HG03460 (cell line): ENCODE results near the gene DNAH14.
"Not testable (repeated sequence)": the region's sequence is repeated elsewhere in the genome, so short reads cannot be mapped to it uniquely, and the experiment has no call there.

ENCODE experiments used
- ATAC-seq: cut with Tn5 transposase; IDR thresholded peaks from one replicate; pipeline ENCODE4 v1.9.1; 2021; ENCODE audit not compliant: unreplicated experiment

The DNAH14 gene

GRCh38 chr1:224991550-224991949 lies 62.1 kb downstream of the DNAH14 start:
- ATAC-seq = not testable (repeated sequence)

GRCh38 chr1:224995602-224996001 lies 66.1 kb downstream of the DNAH14 start:
- ATAC-seq = no peak

GRCh38 chr1:224996266-224996665 lies 66.8 kb downstream of the DNAH14 start:
- no peak for ATAC-seq

- ATAC-seq = no peak
Observed at GRCh38 chr1:224998185-224998584, 68.7 kb downstream of the DNAH14 start.

DNA sequence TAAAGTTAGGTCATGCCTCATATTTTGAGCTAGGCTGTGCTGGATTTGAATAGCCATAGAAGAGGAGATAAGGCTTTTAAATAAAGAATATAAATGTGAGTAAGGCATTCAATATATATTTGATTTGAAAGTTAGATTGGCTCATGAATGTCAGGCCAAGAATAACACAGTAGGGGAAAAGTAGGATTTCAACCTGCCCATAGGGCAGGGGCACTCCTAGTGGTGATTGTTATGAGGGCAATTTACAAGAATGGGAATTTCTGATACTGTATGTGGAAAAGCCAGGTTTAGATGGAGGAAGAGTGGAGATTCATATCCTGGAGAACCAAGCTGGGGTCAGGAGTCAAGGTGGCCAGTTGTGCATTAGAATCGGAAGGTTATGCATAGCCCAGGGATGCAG lies 74.9 kb downstream of the DNAH14 start:
- no peak for ATAC-seq

DNA sequence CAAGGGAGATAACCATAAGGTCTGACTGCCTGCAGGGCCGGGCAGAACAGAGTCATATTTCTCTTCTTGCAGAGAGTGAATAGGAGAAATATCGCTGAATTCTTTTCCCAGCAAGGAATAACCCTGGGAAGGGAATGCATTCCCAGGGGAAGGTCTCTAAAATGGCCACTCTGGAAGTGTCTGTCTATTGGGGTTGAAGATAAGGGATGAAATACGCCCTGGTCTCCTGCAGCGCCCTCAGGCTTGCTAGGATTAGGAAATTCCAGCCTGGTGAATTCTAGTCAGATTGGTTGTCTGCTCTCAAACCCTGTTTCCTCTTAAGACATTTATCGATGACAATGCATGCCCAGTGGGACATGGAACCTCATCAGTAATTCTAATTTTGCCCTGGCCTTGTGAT lies 76.9 kb downstream of the DNAH14 start:
- ATAC-seq = not testable (repeated sequence)

GRCh38 chr1:225008050-225008449 lies 78.6 kb downstream of the DNAH14 start:
- not testable (repeated sequence) for ATAC-seq

DNA sequence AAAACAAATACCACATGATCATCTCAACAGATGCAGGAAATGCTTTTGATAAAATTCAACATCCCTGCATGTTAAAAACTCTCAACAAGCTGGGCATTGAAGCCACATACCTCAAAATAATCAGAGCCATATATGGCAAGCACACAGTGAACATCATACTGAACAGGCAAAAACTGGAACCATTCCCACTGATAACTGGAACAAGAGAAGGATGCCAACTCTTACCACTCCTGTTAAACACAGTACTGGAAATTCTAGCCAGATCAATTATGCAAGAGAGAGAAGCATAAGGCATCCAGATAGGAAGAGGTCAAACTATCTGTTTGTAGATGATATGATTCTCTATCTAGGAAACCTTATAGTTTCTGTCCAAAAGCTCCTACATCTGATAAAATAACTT lies 91.6 kb downstream of the DNAH14 start:
- ATAC-seq = no peak

DNA sequence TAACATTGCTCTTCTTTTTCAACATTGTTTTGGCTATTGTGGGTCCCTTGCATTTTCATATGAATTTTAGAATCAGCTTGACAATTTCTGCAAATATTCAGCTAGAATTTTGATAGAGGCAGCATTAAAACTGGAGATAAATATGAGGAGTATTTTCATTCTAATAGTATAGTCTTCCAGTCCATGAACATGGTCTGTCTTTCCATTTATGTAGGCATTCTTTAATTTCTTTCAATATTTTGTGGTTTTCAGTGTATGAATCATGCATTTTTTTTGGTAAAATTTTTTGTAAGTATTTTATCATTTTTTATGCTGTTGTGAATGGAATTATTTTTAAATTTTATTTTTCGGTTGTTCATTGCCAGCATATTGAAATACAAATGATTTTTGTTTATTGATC lies 97.2 kb downstream of the DNAH14 start:
- no peak for ATAC-seq

DNA sequence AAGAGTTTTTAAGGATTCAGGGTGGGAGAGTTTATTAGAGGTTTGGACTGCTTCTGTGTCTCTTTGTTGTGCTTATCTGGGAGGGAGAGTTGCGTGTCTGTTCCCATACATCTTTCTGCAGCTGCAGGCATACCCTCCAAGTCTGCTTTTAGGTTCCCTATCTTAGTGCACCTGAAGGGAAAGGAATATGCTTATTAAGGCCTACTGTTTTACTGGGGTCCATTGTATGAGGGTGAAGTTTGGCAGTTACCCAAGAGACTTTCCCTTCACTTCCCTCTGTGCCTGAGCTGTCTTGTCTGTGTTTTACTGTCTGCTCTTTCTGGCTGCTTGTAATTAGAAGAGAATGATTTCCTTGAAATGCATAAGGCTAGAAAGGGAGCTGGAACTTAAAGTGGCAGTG lies 107.0 kb downstream of the DNAH14 start:
- not testable (repeated sequence) for ATAC-seq

DNA sequence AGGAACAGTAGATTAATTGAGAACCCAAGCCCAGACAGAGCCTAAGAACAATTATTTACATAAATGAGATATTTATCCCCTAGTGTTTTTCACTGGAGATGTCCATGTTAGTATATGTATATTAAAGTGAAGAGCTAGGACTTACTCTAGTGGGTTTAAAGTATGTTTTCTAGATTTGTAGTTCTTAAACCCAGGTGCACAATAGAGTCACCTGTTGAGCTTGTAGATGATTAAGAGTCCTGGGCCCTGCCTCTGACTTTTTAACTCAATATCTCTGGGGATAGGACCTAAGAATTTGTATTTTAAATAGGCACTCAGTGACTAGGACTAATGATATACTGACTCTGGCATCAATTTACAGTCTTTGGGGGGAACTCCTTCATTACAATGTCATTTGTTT lies 112.8 kb downstream of the DNAH14 start:
- ATAC-seq = no peak

DNA sequence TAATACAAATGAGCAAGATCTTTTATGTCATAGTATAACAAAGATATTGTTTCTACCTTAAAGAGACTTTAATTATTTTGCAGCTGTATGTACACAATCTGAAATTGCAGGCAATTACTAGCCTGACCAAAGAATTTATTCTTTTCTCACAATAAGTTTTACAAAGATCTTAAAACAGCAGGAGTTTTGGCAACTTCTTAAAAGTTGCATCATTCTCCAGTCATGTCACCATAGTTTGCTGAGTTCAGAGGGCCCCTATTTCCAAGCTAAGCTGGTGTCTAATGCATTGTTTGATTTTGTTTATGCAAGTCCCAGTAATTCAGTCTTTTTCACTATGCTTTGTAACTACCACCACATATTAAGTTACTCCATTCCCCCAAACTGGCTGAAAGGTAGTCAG lies 114.8 kb downstream of the DNAH14 start:
- ATAC-seq = no peak

- no peak for ATAC-seq
Observed at GRCh38 chr1:225049594-225049993, 120.1 kb downstream of the DNAH14 start.

GRCh38 chr1:225063722-225064121 lies 134.2 kb downstream of the DNAH14 start:
- no peak for ATAC-seq

- no peak for ATAC-seq
Observed at GRCh38 chr1:225070972-225071371, 141.5 kb downstream of the DNAH14 start.

GRCh38 chr1:225097175-225097574 lies 167.7 kb downstream of the DNAH14 start:
- ATAC-seq = no peak

GRCh38 chr1:225111000-225111399 lies 181.5 kb downstream of the DNAH14 start:
- ATAC-seq = no peak

GRCh38 chr1:225113265-225113664 lies 183.8 kb downstream of the DNAH14 start:
- no peak for ATAC-seq

GRCh38 chr1:225114354-225114990 lies 185.0 kb downstream of the DNAH14 start:
- ATAC-seq = no peak

DNA sequence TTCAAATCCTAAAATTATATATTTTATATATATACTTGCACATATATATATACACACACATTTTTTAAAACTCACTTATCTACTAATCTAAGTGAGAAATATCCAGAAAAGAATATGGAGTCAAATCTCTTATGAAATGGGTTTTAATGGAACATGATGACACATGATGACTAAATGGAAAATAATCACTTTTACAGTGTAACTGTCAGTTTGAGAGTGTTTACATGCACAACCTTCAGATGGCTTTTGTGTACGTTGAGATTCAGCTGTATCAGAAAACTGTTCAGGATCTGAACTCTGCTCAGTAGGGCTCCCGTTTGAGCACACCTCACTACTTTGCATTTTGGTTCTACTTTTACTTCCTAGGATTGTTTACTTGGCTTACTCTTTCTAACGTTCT lies 189.8 kb downstream of the DNAH14 start:
- ATAC-seq = no peak

GRCh38 chr1:225121095-225121494 lies 191.6 kb downstream of the DNAH14 start:
- ATAC-seq = no peak

- ATAC-seq = no peak
Observed at GRCh38 chr1:225131869-225132268, 202.4 kb downstream of the DNAH14 start.

GRCh38 chr1:225137976-225138375 lies 208.5 kb downstream of the DNAH14 start:
- no peak for ATAC-seq
